22Rv1 (cell line): ENCODE measurements around the gene TACC2.

Source experiments
- H3K27ac ChIP-seq: fragments of 450-650 bp; 2 replicates; pipeline ENCODE4 v1.5.1; 2017
- ZFX ChIP-seq: fragments of 450-650 bp; IDR thresholded peaks from 2 replicates; pipeline ENCODE4 v1.6.1; 2017; ENCODE audit warnings: antibody characterized with exemption, borderline replicate concordance
- TF ChIP-seq, protein P1 (sequence below): fragments of 450-650 bp; IDR thresholded peaks from 2 replicates; pipeline ENCODE4 v1.5.1; 2017; ENCODE audit warnings: mild to moderate bottlenecking

TACC2 gene

GRCh38 chr10:122078965-122079795 lies 90.2 kb downstream of the TACC2 start:
- no peak overlapping the region for H3K27ac ChIP-seq
- TF ChIP-seq, protein P1, sequence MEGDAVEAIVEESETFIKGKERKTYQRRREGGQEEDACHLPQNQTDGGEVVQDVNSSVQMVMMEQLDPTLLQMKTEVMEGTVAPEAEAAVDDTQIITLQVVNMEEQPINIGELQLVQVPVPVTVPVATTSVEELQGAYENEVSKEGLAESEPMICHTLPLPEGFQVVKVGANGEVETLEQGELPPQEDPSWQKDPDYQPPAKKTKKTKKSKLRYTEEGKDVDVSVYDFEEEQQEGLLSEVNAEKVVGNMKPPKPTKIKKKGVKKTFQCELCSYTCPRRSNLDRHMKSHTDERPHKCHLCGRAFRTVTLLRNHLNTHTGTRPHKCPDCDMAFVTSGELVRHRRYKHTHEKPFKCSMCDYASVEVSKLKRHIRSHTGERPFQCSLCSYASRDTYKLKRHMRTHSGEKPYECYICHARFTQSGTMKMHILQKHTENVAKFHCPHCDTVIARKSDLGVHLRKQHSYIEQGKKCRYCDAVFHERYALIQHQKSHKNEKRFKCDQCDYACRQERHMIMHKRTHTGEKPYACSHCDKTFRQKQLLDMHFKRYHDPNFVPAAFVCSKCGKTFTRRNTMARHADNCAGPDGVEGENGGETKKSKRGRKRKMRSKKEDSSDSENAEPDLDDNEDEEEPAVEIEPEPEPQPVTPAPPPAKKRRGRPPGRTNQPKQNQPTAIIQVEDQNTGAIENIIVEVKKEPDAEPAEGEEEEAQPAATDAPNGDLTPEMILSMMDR, result no peak
- no peak for TF ChIP-seq ZFX

GRCh38 chr10:122082616-122083477 lies 93.9 kb downstream of the TACC2 start:
- no peak overlapping the region for H3K27ac ChIP-seq
- TF ChIP-seq ZFX, result no peak
- TF ChIP-seq, protein P1, result no peak

- no peak for TF ChIP-seq ZFX
- TF ChIP-seq, protein P1, result no peak
- no peak overlapping the region for H3K27ac ChIP-seq
Measured at GRCh38 chr10:122083478-122084025, 94.6 kb downstream of the TACC2 start.

GRCh38 chr10:122084286-122085041 lies 95.5 kb downstream of the TACC2 start:
- H3K27ac ChIP-seq, result no peak overlapping the region
- TF ChIP-seq, protein P1, result no peak
- no peak for TF ChIP-seq ZFX

GRCh38 chr10:122085423-122085911 lies 96.5 kb downstream of the TACC2 start:
- no peak overlapping the region for H3K27ac ChIP-seq
- TF ChIP-seq, protein P1, result no peak
- TF ChIP-seq ZFX, result no peak

DNA sequence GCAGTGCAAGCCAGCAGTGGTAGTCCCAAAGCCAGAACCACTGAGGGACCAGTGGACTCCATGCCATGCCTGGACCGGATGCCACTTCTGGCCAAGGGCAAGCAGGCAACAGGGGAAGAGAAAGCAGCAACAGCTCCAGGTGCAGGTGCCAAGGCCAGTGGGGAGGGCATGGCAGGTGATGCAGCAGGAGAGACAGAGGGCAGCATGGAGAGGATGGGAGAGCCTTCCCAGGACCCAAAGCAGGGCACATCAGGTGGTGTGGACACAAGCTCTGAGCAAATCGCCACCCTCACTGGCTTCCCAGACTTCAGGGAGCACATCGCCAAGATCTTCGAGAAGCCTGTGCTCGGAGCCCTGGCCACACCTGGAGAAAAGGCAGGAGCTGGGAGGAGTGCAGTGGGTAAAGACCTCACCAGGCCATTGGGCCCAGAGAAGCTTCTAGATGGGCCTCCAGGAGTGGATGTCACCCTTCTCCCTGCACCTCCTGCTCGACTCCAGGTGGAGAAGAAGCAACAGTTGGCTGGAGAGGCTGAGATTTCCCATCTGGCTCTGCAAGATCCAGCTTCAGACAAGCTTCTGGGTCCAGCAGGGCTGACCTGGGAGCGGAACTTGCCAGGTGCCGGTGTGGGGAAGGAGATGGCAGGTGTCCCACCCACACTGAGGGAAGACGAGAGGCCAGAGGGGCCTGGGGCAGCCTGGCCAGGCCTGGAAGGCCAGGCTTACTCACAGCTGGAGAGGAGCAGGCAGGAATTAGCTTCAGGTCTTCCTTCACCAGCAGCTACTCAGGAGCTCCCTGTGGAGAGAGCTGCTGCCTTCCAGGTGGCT lies 97.7 kb downstream of the TACC2 start:
- no peak overlapping the region for H3K27ac ChIP-seq
- TF ChIP-seq ZFX, result no peak
- TF ChIP-seq, protein P1, result no peak
